Measurements from ENCODE around the gene DEDD2. TPM values are rescaled to one million over a fixed set of nuclear protein-coding genes. Genes with fewer than 3 reads are reported as not detected.

The DEDD2 gene
- total RNA-seq, 2 donors from 2014 or later: 28.7 to 39.3 TPM

DNA sequence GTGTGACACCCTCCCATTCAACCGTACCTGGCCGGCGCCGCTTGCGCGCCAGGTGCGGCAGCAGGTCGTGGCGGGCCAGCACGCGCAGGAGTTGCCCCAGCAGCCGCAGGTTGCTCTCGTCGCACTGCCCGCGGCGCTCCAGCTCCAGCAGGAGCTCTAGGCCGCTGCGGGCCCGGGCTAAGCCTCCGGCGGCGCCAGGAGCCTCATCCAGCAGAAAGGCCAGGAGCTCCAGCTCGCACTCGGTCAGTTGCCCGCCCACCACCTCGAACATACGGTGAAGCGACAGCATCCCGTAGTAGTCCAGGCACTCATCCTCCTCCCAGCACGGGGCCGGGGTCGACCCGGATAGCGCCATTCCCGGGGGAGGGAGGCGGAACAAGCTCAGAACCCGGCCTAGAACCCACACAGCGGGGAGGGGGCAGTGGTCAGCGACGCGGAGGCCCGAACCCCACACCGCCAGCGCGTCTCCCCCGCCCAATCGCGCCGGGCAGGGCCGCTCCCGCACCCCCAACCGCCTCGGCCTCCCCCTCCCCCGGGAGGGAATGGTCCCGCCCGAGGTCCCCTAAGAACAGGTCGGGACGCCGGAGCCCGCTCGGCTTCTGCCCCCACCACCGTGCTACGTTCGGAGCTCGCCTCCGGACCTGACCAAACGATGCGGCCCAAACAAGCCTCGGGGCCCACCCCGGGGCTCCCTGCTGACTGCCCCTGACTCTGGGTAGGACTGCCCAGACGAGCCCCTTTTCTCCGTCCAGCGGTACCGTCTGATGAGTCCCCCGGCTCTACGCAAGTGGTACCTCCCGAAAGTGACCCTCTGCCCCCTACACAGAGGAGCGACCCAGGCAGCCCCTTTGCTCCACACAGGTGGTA, 591 bp downstream of the DEDD2 start:
- ATAC-seq (no peak), DNase-seq (ENCODE audit: low spot score in 2 of 2) (peak; percentile 29 to 65)
- Mint-ChIP-seq H3K9me3 (no peaks in the 10 kb centered on the region), H3K27ac (peak overlapping the region; percentile 92 to 99), H3K36me3 (peaks cover 37 to 49% of the 10 kb centered on the region in 2 donors)

- ATAC-seq (no peak), DNase-seq (ENCODE audit: low spot score in 2 of 2) (no peak)
- Mint-ChIP-seq H3K27ac (peak overlapping the region in 1 of 2 donors; percentile 3), H3K36me3 (peaks cover 29 to 40% of the 10 kb centered on the region in 2 donors), H3K9me3 (no peaks in the 10 kb centered on the region)
Observed at GRCh38 chr19:42214810-42215485, 2.5 kb downstream of the DEDD2 start.

- DNase-seq (ENCODE audit: low spot score in 2 of 2) (no peak), ATAC-seq (no peak)
- Mint-ChIP-seq H3K27ac (peak overlapping the region in 1 of 2 donors; percentile 63), H3K9me3 (no peaks in the 10 kb centered on the region), H3K36me3 (peaks cover 37 to 51% of the 10 kb centered on the region in 2 donors)
Observed at GRCh38 chr19:42212886-42213285, 4.6 kb downstream of the DEDD2 start.

- no peaks in the 10 kb centered on the region for H3K9me3 Mint-ChIP-seq
- ATAC-seq (no peak), DNase-seq (ENCODE audit: low spot score in 2 of 2) (no peak)
- peaks cover 27 to 28% of the 10 kb centered on the region in 2 donors for H3K36me3 Mint-ChIP-seq
- H3K27ac Mint-ChIP-seq: peak overlapping the region; percentile 50 to 74
Observed at GRCh38 chr19:42208612-42209011, 8.9 kb downstream of the DEDD2 start.

DNA sequence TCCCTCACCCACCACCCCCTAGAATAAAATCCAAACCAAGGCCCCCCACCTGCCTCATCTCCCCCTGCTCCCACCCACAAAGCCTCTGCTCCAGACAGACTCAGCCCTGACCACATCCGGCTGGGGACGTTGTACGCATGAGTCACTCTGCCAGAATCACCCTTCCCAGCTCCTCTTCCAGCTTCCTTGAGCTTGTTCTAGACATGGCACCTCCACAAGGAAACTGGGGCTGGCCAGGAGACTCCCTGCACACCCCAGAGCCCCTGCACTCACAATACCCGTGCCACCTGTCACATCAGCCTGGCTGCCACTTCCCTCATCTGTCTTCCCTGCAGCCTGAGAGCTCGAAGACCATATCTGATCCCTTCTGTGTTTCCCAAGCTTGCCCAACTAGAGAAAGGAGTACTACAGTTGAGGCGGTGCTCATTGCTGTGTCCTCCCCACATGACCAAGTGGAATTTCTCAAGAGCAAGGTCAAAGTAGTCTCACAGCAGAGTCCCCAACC, 9.7 kb downstream of the DEDD2 start:
- H3K27ac Mint-ChIP-seq: peak overlapping the region; percentile 74 to 92
- ATAC-seq: peak in 1 of 2 donors; percentile 47
- no peaks in the 10 kb centered on the region for H3K9me3 Mint-ChIP-seq
- DNase-seq (ENCODE audit: low spot score in 2 of 2): no peak
- H3K36me3 Mint-ChIP-seq: peaks cover 23 to 29% of the 10 kb centered on the region in 2 donors

- H3K36me3 Mint-ChIP-seq: peaks cover 26 to 35% of the 10 kb centered on the region in 2 donors
Observed at GRCh38 chr19:42206871-42207755, 10.4 kb downstream of the DEDD2 start.

DNA sequence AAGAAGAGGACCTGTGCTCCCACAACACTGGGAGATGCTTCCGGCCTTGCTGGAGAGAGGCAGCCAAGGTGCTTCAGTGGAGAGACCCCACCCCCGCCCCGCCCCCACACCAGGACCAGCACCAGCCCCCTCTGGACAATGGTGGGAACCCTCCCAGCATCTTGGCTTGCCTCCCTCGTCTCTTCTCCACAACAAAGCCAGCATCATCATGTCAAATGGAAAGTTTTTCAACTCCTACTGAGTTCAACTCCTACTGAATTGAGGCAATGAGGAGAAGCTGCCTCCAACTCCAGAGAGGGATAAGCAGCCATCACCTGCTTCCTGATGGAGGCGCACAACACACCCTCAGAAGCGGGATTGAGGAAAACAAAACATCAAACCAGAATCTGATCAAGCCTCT, 12.8 kb downstream of the DEDD2 start:
- DNase-seq (ENCODE audit: low spot score in 2 of 2) (no peak), ATAC-seq (no peak)
- Mint-ChIP-seq H3K27ac (peak overlapping the region; percentile 24 to 78), H3K9me3 (no peaks in the 10 kb centered on the region), H3K36me3 (peaks cover 27 to 51% of the 10 kb centered on the region in 2 donors)

More at GRCh38 chr19:42206871-42207755, 10.4 kb downstream of the DEDD2 start:
- ATAC-seq (no peak), DNase-seq (ENCODE audit: low spot score in 2 of 2) (no peak)
- Mint-ChIP-seq H3K9me3 (no peaks in the 10 kb centered on the region), H3K27ac (peak overlapping the region; percentile 74 to 92)

DNA sequence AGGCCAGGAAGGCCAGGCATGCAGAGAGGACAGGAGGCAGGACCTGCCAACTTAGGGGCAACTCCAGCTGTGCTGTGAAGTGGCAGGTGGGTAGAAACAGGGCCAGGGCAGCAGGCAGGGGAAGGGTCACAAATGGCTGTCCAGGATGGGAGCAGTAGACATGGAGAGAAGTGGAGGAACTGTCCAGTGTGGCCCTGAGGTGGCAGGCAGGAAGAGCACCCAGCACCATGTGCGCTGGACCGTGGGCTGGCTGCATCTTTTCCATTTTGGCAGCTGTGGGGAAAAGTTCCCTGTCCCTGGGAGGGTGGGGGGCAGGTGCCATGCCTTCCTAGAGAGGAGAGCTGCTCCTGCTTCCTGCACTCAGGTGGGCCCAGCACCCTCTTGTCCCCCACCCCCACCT, 13.8 kb downstream of the DEDD2 start:
- Mint-ChIP-seq H3K9me3 (no peaks in the 10 kb centered on the region), H3K27ac (peak overlapping the region in 1 of 2 donors; percentile 67), H3K36me3 (peaks cover 25 to 58% of the 10 kb centered on the region in 2 donors)
- ATAC-seq (no peak), DNase-seq (ENCODE audit: low spot score in 2 of 2) (no peak)

DNA sequence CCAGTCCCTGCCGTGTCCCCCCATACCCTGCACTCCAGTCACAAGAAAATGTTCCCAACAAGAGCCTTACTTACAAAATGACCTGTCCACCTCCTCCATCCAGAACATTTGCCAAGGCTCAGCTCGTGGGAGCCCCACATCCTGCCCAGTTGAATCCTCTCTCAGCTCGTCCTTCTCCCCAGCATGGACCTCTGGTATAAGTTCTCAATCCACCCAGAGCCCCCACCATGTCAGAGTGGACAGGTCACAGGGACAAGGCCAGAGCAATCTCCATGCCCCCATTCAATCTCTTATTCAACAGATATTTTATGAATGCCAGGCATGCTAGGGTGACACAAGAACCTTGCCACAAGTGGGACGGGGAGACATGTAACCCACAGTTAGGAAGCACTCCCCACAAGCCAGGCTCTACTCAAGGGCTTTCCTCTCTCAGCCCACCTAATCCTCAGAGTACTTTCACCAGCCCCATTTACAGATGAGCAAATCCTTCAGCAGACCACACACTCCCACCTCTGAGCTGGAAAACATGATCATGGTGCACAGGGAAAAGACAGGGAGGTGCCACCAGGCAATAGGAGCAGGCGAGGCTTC, 15.1 kb downstream of the DEDD2 start:
- Mint-ChIP-seq H3K27ac (peak overlapping the region; percentile 67 to 90), H3K36me3 (peaks cover 22 to 55% of the 10 kb centered on the region in 2 donors)

GRCh38 chr19:42201489-42202289, 15.8 kb downstream of the DEDD2 start:
- Mint-ChIP-seq H3K27ac (peak overlapping the region; percentile 67 to 90), H3K9me3 (no peaks in the 10 kb centered on the region), H3K36me3 (peaks cover 22 to 56% of the 10 kb centered on the region in 2 donors)
- ATAC-seq: peak; percentile 56 to 70
- DNase-seq (ENCODE audit: low spot score in 2 of 2): peak in 1 of 2 donors; percentile 73

More for the DNA sequence above, 15.1 kb downstream of the DEDD2 start:
- ATAC-seq: no peak
- no peaks in the 10 kb centered on the region for H3K9me3 Mint-ChIP-seq
- DNase-seq (ENCODE audit: low spot score in 2 of 2): no peak

GRCh38 chr19:42200116-42200715, 17.3 kb downstream of the DEDD2 start:
- DNase-seq (ENCODE audit: low spot score in 2 of 2): no peak
- Mint-ChIP-seq H3K36me3 (peaks cover 17 to 58% of the 10 kb centered on the region in 2 donors), H3K9me3 (no peaks in the 10 kb centered on the region), H3K27ac (peak overlapping the region; percentile 67 to 95)
- ATAC-seq: no peak

- ATAC-seq (peak; percentile 72 to 76), DNase-seq (ENCODE audit: low spot score in 2 of 2) (peak; percentile 60 to 79)
- H3K36me3 Mint-ChIP-seq: peaks cover 17 to 58% of the 10 kb centered on the region in 2 donors
- H3K27ac Mint-ChIP-seq: peak overlapping the region; percentile 67 to 95
- H3K9me3 Mint-ChIP-seq: no peaks in the 10 kb centered on the region
Observed at GRCh38 chr19:42199440-42200115, 17.9 kb downstream of the DEDD2 start.

- Mint-ChIP-seq H3K36me3 (peaks cover 21 to 64% of the 10 kb centered on the region in 2 donors), H3K27ac (peak overlapping the region; percentile 67 to 95), H3K9me3 (peaks cover 0 to 5% of the 10 kb centered on the region in 2 donors)
- ATAC-seq: peak; percentile 40 to 60
- DNase-seq (ENCODE audit: low spot score in 2 of 2): peak; percentile 46 to 68
Observed at GRCh38 chr19:42198676-42199439, 18.6 kb downstream of the DEDD2 start.

Data from activated naive CD4-positive, alpha-beta T cell treated with anti-CD3 and anti-CD28 coated beads, Interleukin-2, amount 50 U/mL, for 72 hours (primary cell).